ENCODE data around the gene NUP37. TPM values are rescaled to one million over a fixed set of nuclear protein-coding genes. Genes with fewer than 3 reads are reported as not detected.

Gene NUP37
- total RNA-seq, 1 donor from 2014 or later = 7.1 TPM

DNA sequence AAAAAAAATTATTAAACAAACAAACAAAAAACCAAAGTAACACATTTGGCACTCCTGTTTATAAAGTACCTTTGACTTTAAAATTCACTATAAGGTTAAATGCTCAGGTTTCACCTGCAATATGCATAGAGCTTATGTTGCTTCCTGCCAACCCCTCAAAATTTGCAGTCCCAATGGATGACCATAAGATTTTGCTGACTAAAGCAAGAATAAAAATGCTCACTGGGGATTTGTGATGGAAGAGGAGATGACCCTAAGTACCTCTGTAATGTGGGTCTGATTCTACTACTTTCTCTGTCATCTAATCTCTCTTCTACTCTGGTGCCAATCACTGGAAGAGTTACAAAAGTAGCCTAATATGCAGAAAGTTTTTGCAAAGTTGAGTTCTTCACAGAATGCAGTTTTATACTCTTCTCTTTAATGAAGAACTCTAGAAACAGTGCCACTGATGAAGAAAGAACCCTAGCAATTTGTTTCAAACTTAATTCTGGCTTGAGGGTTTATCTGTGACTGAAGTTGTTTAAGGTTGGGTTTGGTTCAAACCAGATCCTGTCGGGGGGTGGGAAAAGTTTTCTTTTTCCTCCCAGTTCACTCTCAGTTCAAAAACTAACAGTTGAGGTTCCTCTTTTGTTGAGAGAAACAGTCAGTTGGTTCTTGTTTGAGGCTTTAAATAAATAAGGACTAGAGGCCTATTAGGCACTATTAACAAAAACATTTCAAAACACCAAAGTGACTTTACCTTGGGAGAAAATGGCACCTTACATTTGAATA is 69.1 kb downstream of the NUP37 start:
- no peak overlapping the region for H3K4me3 Mint-ChIP-seq (ENCODE audit: unreplicated experiment)
- TF ChIP-seq, protein P1, sequence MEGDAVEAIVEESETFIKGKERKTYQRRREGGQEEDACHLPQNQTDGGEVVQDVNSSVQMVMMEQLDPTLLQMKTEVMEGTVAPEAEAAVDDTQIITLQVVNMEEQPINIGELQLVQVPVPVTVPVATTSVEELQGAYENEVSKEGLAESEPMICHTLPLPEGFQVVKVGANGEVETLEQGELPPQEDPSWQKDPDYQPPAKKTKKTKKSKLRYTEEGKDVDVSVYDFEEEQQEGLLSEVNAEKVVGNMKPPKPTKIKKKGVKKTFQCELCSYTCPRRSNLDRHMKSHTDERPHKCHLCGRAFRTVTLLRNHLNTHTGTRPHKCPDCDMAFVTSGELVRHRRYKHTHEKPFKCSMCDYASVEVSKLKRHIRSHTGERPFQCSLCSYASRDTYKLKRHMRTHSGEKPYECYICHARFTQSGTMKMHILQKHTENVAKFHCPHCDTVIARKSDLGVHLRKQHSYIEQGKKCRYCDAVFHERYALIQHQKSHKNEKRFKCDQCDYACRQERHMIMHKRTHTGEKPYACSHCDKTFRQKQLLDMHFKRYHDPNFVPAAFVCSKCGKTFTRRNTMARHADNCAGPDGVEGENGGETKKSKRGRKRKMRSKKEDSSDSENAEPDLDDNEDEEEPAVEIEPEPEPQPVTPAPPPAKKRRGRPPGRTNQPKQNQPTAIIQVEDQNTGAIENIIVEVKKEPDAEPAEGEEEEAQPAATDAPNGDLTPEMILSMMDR (IDR thresholded peaks at IDR 0.05; ENCODE audit: partially characterized antibody, unreplicated experiment) = no peak
- no peaks in the 10 kb centered on the region for H3K27me3 Mint-ChIP-seq (ENCODE audit: unreplicated experiment)
- H3K9me3 Mint-ChIP-seq (ENCODE audit: unreplicated experiment) = no peaks in the 10 kb centered on the region
- no peaks in the 10 kb centered on the region for H3K4me1 Mint-ChIP-seq (ENCODE audit: low read depth, unreplicated experiment)
- no peak overlapping the region for H3K27ac Mint-ChIP-seq (ENCODE audit: unreplicated experiment)
- DNase-seq = no peak
- no peaks in the 10 kb centered on the region for H3K36me3 Mint-ChIP-seq (ENCODE audit: unreplicated experiment)

DNA sequence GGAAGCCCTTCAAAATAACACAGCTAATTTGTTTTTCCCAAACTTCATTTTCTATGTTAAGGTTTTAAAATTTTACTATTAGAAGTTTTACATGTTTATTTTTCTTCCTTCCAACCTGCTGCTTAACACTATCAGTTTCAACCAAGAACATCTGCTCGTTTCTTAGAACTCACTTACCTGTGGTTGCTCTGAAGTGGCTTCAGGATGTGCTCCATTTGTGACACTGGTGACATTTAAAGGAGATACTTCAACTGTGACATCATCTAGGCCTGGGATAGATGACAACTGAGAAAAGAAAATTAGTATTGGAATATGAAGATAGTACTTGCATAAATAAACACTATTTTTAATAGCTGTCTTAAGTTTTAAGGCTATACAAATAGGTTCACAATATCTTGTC is 76.0 kb downstream of the NUP37 start:
- Mint-ChIP-seq H3K27me3 (ENCODE audit: unreplicated experiment) (no peaks in the 10 kb centered on the region), H3K36me3 (ENCODE audit: unreplicated experiment) (no peaks in the 10 kb centered on the region), H3K4me1 (ENCODE audit: low read depth, unreplicated experiment) (no peaks in the 10 kb centered on the region), H3K9me3 (ENCODE audit: unreplicated experiment) (no peaks in the 10 kb centered on the region), H3K27ac (ENCODE audit: unreplicated experiment) (no peak overlapping the region), H3K4me3 (ENCODE audit: unreplicated experiment) (no peak overlapping the region)
- TF ChIP-seq, protein P1 (IDR thresholded peaks at IDR 0.05; ENCODE audit: partially characterized antibody, unreplicated experiment) = no peak
- DNase-seq = no peak

DNA sequence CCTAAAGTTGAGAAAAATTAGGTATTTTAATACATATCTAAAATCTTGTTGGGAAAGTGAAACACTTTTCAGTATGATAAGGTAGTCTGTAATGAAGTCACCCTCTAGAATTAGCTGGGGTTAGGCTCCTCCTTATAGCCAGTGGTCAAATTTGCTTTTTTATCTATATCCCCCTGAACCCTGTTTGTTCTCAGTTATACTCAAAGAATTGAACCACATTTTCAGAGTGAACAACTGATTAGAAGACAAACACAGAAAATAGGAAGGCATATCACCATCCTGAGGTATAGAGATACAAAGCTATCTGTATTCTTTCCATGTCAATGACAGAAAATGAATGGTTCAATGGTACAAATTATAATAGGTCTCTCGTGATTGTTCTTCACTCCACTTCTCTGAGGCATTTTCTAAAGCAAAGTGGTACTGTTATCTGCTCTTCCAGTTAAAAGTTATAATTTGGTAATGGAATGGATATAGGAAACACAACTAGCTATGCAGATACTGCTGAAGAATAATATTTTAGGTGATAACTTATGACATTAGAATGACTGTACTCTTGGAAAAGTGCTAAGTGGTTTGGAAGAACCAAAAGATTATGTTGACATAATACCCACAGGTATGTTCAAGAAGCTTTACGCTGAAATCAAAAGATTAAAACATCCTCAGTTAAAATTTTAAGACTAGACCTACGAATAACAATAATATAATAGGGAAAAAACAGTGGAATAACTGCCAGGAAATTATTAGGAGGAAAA is 85.7 kb downstream of the NUP37 start:
- Mint-ChIP-seq H3K9me3 (ENCODE audit: unreplicated experiment) (no peaks in the 10 kb centered on the region), H3K4me1 (ENCODE audit: low read depth, unreplicated experiment) (no peaks in the 10 kb centered on the region), H3K4me3 (ENCODE audit: unreplicated experiment) (no peak overlapping the region), H3K36me3 (ENCODE audit: unreplicated experiment) (no peaks in the 10 kb centered on the region), H3K27me3 (ENCODE audit: unreplicated experiment) (no peaks in the 10 kb centered on the region), H3K27ac (ENCODE audit: unreplicated experiment) (no peak overlapping the region)
- TF ChIP-seq, protein P1 (IDR thresholded peaks at IDR 0.05; ENCODE audit: partially characterized antibody, unreplicated experiment) = no peak
- no peak for DNase-seq

DNA sequence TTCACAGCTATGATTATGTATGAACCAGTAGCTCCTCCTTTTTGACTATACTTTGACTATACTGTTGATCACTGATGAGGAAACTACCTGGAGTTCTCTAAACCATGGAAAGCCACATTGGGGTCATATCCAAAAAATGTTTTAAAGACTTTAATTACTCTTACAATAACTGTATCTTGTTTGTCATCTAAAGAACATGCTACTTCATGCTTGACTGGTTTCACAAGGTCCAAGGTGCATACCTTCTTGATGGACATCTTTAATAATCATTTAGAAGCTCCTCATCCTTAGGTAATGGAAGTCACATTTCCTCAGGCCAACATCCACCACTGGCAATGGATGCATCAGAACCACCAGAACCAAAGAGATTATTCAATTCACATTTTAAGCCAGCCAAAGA is 88.1 kb downstream of the NUP37 start:
- Mint-ChIP-seq H3K9me3 (ENCODE audit: unreplicated experiment) (no peaks in the 10 kb centered on the region), H3K27me3 (ENCODE audit: unreplicated experiment) (no peaks in the 10 kb centered on the region), H3K4me3 (ENCODE audit: unreplicated experiment) (no peak overlapping the region), H3K27ac (ENCODE audit: unreplicated experiment) (no peak overlapping the region), H3K4me1 (ENCODE audit: low read depth, unreplicated experiment) (no peaks in the 10 kb centered on the region), H3K36me3 (ENCODE audit: unreplicated experiment) (no peaks in the 10 kb centered on the region)
- no peak for DNase-seq
- TF ChIP-seq, protein P1 (IDR thresholded peaks at IDR 0.05; ENCODE audit: partially characterized antibody, unreplicated experiment) = no peak

DNA sequence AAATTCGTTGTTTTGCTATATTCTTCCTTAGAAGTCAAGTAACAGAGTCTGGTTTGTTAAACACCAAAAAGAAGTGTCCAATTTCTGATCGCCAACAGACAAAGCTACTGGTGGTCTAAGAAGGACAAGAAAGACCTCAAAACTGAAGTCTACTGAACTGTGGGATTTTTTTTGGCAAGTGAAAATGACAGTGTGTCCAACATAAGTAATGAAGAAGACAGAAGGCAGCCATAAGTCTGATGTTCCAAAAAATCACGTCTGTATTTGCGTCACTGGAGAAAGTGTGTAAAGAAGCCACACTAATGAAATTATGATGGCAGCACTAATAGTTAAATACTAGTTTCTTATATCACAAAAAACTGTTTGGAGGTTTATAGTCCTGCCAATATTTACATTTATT is 90.8 kb downstream of the NUP37 start:
- Mint-ChIP-seq H3K4me3 (ENCODE audit: unreplicated experiment) (no peak overlapping the region), H3K27me3 (ENCODE audit: unreplicated experiment) (no peaks in the 10 kb centered on the region), H3K36me3 (ENCODE audit: unreplicated experiment) (no peaks in the 10 kb centered on the region), H3K27ac (ENCODE audit: unreplicated experiment) (no peak overlapping the region), H3K4me1 (ENCODE audit: low read depth, unreplicated experiment) (no peaks in the 10 kb centered on the region), H3K9me3 (ENCODE audit: unreplicated experiment) (no peaks in the 10 kb centered on the region)
- no peak for DNase-seq
- TF ChIP-seq, protein P1 (IDR thresholded peaks at IDR 0.05; ENCODE audit: partially characterized antibody, unreplicated experiment) = no peak
